ENCODE data around the gene JARID2. TPM values are rescaled to one million over a fixed set of nuclear protein-coding genes. Genes with fewer than 3 reads are reported as not detected.
"Not testable (repeated sequence)": the region's sequence is repeated elsewhere in the genome, so short reads cannot be mapped to it uniquely, and the experiment has no call there.

Gene JARID2
- polyA plus RNA-seq, 5 donors, result 14.7 to 18.1 (median 17.7) TPM

GRCh38 chr6:15308435-15309213 is 62.8 kb downstream of the JARID2 start:
- no peak for DNase-seq

- DNase-seq, result no peak
Observed at GRCh38 chr6:15309611-15310283, 63.9 kb downstream of the JARID2 start.

GRCh38 chr6:15310680-15311079 is 64.8 kb downstream of the JARID2 start:
- no peak for DNase-seq

GRCh38 chr6:15312500-15312899 is 66.6 kb downstream of the JARID2 start:
- DNase-seq, result no peak

GRCh38 chr6:15313367-15313766 is 67.5 kb downstream of the JARID2 start:
- no peak for DNase-seq

- no peak for DNase-seq
Observed at GRCh38 chr6:15316754-15317153, 70.9 kb downstream of the JARID2 start.

- DNase-seq, result no peak
Observed at GRCh38 chr6:15317251-15317650, 71.4 kb downstream of the JARID2 start.

- no peak for DNase-seq
Observed at GRCh38 chr6:15317934-15318902, 72.3 kb downstream of the JARID2 start.

- no peak for DNase-seq
Observed at GRCh38 chr6:15319677-15320076, 73.8 kb downstream of the JARID2 start.

GRCh38 chr6:15320693-15321092 is 74.8 kb downstream of the JARID2 start:
- no peak for DNase-seq

GRCh38 chr6:15322184-15322583 is 76.3 kb downstream of the JARID2 start:
- DNase-seq, result no peak

GRCh38 chr6:15322781-15323536 is 77.1 kb downstream of the JARID2 start:
- no peak for DNase-seq

GRCh38 chr6:15323611-15324010 is 77.7 kb downstream of the JARID2 start:
- not testable (repeated sequence) for DNase-seq

- no peak for DNase-seq
Observed at GRCh38 chr6:15324427-15324985, 78.6 kb downstream of the JARID2 start.

GRCh38 chr6:15325540-15325955 is 79.7 kb downstream of the JARID2 start:
- DNase-seq, result no peak

- no peak for DNase-seq
Observed at GRCh38 chr6:15326067-15326614, 80.3 kb downstream of the JARID2 start.

GRCh38 chr6:15327271-15327670 is 81.4 kb downstream of the JARID2 start:
- no peak for DNase-seq

GRCh38 chr6:15329197-15329671 is 83.4 kb downstream of the JARID2 start:
- DNase-seq, result no peak

GRCh38 chr6:15330174-15330944 is 84.5 kb downstream of the JARID2 start:
- DNase-seq, result no peak

- DNase-seq, result no peak
Observed at GRCh38 chr6:15331143-15331542, 85.3 kb downstream of the JARID2 start.
